MCF 10A (cell line): Measurements from ENCODE around the gene SALL2. TPM values are rescaled to one million over a fixed set of nuclear protein-coding genes. Genes with fewer than 3 reads are reported as not detected.

Experiments
- BruUV-seq: library from RNA; stranded (reverse); fragments of 400-500 nt; replicated peaks from 2 replicates; lab custom pipeline; 2021; lab: Mats Ljungman, UMichigan
- CTCF ChIA-PET: fragments of 300-600 bp; sonication (Branson Sonifier 250); formaldehyde crosslinking; extraction: SDS; loops from one replicate; lab custom pipeline; 2021; ENCODE audit warnings: antibody characterized with exemption, inconsistent platforms; lab: Yijun Ruan, JAX
- POLR2A ChIA-PET: fragments of 300-600, 350-650 bp; sonication (Branson Sonifier 250); formaldehyde crosslinking; extraction: SDS; loops from one replicate; lab custom pipeline; 2020; ENCODE audit warnings: antibody characterized with exemption, inconsistent platforms; lab: Yijun Ruan, JAX
- DNase-seq: peaks from one replicate; pipeline ENCODE4 v3.0.0-alpha.2; 2018; ENCODE audit not compliant: unreplicated experiment
- H3K27ac Mint-ChIP-seq: one replicate; pipeline ENCODE4 v1.8.0; 2022; ENCODE audit warnings: mild to moderate bottlenecking, low read depth, mixed read lengths; ENCODE audit not compliant: unreplicated experiment
- H3K27me3 Mint-ChIP-seq: one replicate; pipeline ENCODE4 v1.8.0; 2022; ENCODE audit warnings: mixed read lengths; ENCODE audit not compliant: insufficient read depth, unreplicated experiment
- H3K36me3 Mint-ChIP-seq: one replicate; pipeline ENCODE4 v1.8.0; 2022; ENCODE audit warnings: mild to moderate bottlenecking, moderate library complexity, mixed read lengths; ENCODE audit not compliant: insufficient read depth, unreplicated experiment
- H3K4me1 Mint-ChIP-seq: one replicate; pipeline ENCODE4 v1.8.0; 2022; ENCODE audit warnings: mixed read lengths; ENCODE audit not compliant: insufficient read depth, unreplicated experiment
- H3K4me3 Mint-ChIP-seq: one replicate; pipeline ENCODE4 v1.8.0; 2022; ENCODE audit warnings: mild to moderate bottlenecking, moderate library complexity, mixed read lengths; ENCODE audit not compliant: unreplicated experiment
- H3K9me3 Mint-ChIP-seq: one replicate; pipeline ENCODE4 v1.8.0; 2022; ENCODE audit warnings: mixed read lengths; ENCODE audit not compliant: unreplicated experiment
- CTCF ChIP-seq: fragments of 200-600 bp; IDR thresholded peaks from one replicate; pipeline ENCODE4 v1.8.0; 2022; ENCODE audit warnings: antibody characterized with exemption, mild to moderate bottlenecking; ENCODE audit not compliant: unreplicated experiment
- intact Hi-C: fragments of 100-400 bp; cut with micrococcal nuclease; formaldehyde crosslinking; loops from 2 replicates; pipeline ENCODE4 v1.14.1; 2022
- total RNA-seq: library from RNA; stranded (reverse); gene quantifications from 2 replicates; pipeline ENCODE4 v1.2.3, GENCODE V29; 2022

SALL2 gene
- total RNA-seq, 1 experiment from 2014 or later = 0.09 TPM

DNA sequence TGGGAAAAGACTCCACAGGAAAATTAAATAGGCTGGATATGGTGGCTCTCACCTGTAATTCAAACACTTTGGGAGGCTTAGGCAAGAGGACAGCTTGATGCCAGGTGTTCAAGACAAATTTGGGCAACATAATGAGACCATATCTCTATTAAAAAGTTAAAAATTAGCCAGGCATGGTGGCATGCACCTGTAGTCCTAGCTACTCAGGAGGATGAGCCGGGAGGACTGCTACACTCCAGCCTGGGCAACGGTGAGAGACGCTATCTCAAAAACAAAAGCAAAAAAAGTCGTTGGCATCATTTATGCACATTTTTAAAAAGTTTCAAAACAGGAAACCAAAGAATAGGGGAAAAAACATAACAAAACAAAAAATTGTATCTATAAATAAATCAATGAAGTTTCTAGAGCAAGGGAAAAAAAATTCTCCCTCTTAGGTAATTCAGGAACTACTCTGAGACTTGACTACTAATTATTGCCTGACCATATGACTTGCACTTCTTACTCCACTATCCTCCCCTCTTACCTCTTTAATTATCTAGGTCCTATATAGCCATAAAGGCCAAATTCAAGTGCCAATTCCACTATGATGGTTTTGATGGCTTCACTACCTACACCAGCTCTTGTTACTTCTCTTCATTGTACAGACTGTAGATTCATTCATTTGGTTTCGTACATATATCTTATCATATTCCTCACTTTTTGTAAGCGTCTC is 16.6 kb downstream of the SALL2 start:
- POLR2A ChIA-PET = interaction anchor here (0.7 to 3.5 kb wide), 9 partner anchors 8 to 54 kb away, joined by 3 to 32 read pairs (median 10); partner anchors contain the start of genes CHD8, RAB2B and TOX4
- intact Hi-C loops = loop anchor here (5.0 kb wide), 1 partner anchor 48 kb away; no protein-coding TSS in a partner anchor
- Mint-ChIP-seq H3K27ac (peak overlapping the region; percentile 95), H3K4me3 (peak overlapping the region; percentile 96), H3K27me3 (no peaks in the 10 kb centered on the region), H3K4me1 (peaks cover 13% of the 10 kb centered on the region), H3K9me3 (no peaks in the 10 kb centered on the region), H3K36me3 (peaks cover 16% of the 10 kb centered on the region)
- TF ChIP-seq CTCF = no peak
- DNase-seq = no peak
- BruUV-seq = no TSS peak
- CTCF ChIA-PET = interaction anchor here (0.6 to 5.0 kb wide), 6 partner anchors 10 to 1225 kb away, joined by 3 to 57 read pairs (median 4); partner anchors contain the start of gene SALL2

DNA sequence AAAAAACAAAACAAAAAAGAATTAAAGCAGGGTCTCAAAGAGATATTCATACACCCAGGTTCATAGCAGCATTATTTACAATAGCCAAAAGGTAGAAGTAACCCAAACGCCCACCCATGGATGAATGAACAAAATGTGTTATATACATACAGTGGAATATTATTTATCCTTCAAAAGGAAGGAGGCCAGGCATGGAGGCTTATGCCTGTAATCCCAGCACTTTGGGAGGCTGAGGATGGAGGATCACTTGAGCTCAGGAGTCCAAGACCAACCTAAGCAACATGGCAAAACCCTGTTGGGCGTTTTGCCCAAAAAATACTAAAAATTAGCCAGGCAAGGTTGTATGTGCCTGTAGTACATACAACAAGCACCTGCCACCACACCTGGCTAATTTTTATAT is 19.6 kb downstream of the SALL2 start:
- Mint-ChIP-seq H3K4me3 (no peak overlapping the region), H3K4me1 (peaks cover 13% of the 10 kb centered on the region), H3K36me3 (peaks cover 32% of the 10 kb centered on the region), H3K27ac (no peak overlapping the region), H3K27me3 (no peaks in the 10 kb centered on the region), H3K9me3 (no peaks in the 10 kb centered on the region)
- no peak for DNase-seq
- TF ChIP-seq CTCF = no peak
- intact Hi-C loops = no loop called here
- ChIA-PET POLR2A (interaction anchor here (0.7 to 1.1 kb wide), 2 partner anchors 27 to 122 kb away, joined by 3 to 5 read pairs; no protein-coding TSS in a partner anchor), CTCF (interaction anchor here (0.9 kb wide), 1 partner anchor 8 kb away, joined by 4 read pairs; no protein-coding TSS in a partner anchor)
- no TSS peak for BruUV-seq

- POLR2A ChIA-PET = interaction anchor here (1.4 kb wide), 1 partner anchor 10 kb away, joined by 5 read pairs; no protein-coding TSS in a partner anchor
- Mint-ChIP-seq H3K4me3 (no peak overlapping the region), H3K4me1 (peaks cover 11% of the 10 kb centered on the region), H3K36me3 (peaks cover 43% of the 10 kb centered on the region), H3K27ac (peak overlapping the region; percentile 12), H3K27me3 (no peaks in the 10 kb centered on the region), H3K9me3 (no peaks in the 10 kb centered on the region)
- no peak for TF ChIP-seq CTCF
- intact Hi-C loops = no loop called here
- DNase-seq = no peak
- CTCF ChIA-PET = interaction anchor here (0.6 to 1.9 kb wide), 2 partner anchors 28 to 83 kb away, joined by 4 read pairs; partner anchors contain the start of genes RAB2B and TOX4
- no TSS peak for BruUV-seq
Measured at GRCh38 chr14:21505012-21505553, 21.1 kb downstream of the SALL2 start.

DNA sequence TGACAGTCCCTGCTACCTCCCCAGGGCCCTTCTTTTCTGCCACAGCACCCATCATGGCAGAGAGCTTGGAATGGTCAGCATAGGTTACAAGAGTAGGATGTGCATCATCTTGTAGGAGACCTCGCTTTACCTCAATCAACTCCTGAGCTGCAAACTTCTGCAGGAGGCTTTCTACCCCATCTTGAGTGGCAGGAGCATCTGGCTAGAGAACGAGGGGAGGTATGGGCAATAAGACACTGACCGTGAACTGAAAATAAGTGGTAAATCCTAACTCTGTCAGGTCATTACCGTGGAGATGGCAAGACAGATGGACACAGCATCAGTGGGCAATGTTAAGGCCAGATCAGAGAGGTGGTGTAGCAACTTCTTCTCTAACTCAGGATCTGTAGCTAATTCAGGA is 22.8 kb downstream of the SALL2 start:
- BruUV-seq = no TSS peak
- CTCF ChIA-PET = interaction anchor here (0.6 to 1.2 kb wide), 2 partner anchors 53 to 1284 kb away, joined by 3 to 4 read pairs; no protein-coding TSS in a partner anchor
- Mint-ChIP-seq H3K27ac (no peak overlapping the region), H3K27me3 (no peaks in the 10 kb centered on the region), H3K36me3 (peaks cover 61% of the 10 kb centered on the region), H3K4me3 (no peak overlapping the region), H3K4me1 (no peaks in the 10 kb centered on the region), H3K9me3 (no peaks in the 10 kb centered on the region)
- no peak for DNase-seq
- intact Hi-C loops = no loop called here
- TF ChIP-seq CTCF = no peak
- POLR2A ChIA-PET = interaction anchor here (0.8 to 3.7 kb wide), 3 partner anchors 7 to 26 kb away, joined by 3 to 23 read pairs (median 6); partner anchors contain the start of genes METTL3, RAB2B and TOX4
